Effector memory CD8-positive, alpha-beta T cell (primary cell): ENCODE data around the gene TMEM132E.
"Not testable (repeated sequence)": the region's sequence is repeated elsewhere in the genome, so short reads cannot be mapped to it uniquely, and the experiment has no call there.

ENCODE experiments used
- ATAC-seq: fragments of 150-1000 bp; cut with Tn5 transposase; replicated peaks from 2 replicates; pipeline ENCODE4 v1.10.0; 2021; ENCODE audit warnings: mild to moderate bottlenecking, moderate library complexity
- DNase-seq, 3 experiments: peaks; one replicate each; pipeline ENCODE4 v3.0.0; 2021
- H3K27ac Mint-ChIP-seq, 2 donors: one replicate each; pipeline ENCODE4 v1.8.0; 2022; ENCODE audit warnings: mild to moderate bottlenecking in 2 of 2, mixed read lengths in 2 of 2, moderate library complexity in 2 of 2
- H3K27me3 Mint-ChIP-seq, 2 donors: one replicate each; pipeline ENCODE4 v1.8.0; 2022; ENCODE audit warnings: mixed read lengths in 2 of 2
- H3K36me3 Mint-ChIP-seq: one replicate; pipeline ENCODE4 v1.8.0; 2022; ENCODE audit warnings: mild to moderate bottlenecking, moderate library complexity, mixed read lengths; ENCODE audit not compliant: insufficient read depth
- H3K4me1 Mint-ChIP-seq, 2 donors: one replicate each; pipeline ENCODE4 v1.8.0; 2022; ENCODE audit warnings: low read depth in 2 of 2, mixed read lengths in 2 of 2
- H3K4me3 Mint-ChIP-seq, 2 donors: one replicate each; pipeline ENCODE4 v1.8.0; 2022; ENCODE audit warnings: mild to moderate bottlenecking in 2 of 2, mixed read lengths in 2 of 2, moderate library complexity in 2 of 2
- H3K9me3 Mint-ChIP-seq, 2 donors: one replicate each; pipeline ENCODE4 v1.8.0; 2022; ENCODE audit warnings: mixed read lengths in 2 of 2
- total RNA-seq, 9 experiments: gene quantifications; one replicate each; lab custom pipeline; 2026; lab: John Stamatoyannopoulos, UW

TMEM132E gene
- total RNA-seq: 0 to 1.7 (median 0.12) reads per million in 9 experiments

- peaks cover 12% of the 10 kb centered on the region in 2 donors for H3K4me1 Mint-ChIP-seq
- H3K36me3 Mint-ChIP-seq: no peaks in the 10 kb centered on the region
- no peaks in the 10 kb centered on the region for H3K9me3 Mint-ChIP-seq
- DNase-seq: no peak
- no peak for ATAC-seq
- H3K27ac Mint-ChIP-seq: no peak within 1 kb of the TSS
- H3K4me3 Mint-ChIP-seq: peak within 1 kb of the TSS; percentile 83 to 84
- H3K27me3 Mint-ChIP-seq: peaks cover 73 to 97% of the 10 kb centered on the region in 2 donors
Observed at GRCh38 chr17:34579017-34579946, at the start of gene TMEM132E. Gene TMEM132E (plus strand): TSS chr17:34579582. CDS start chr17:34581077, 1,495 bp downstream.

GRCh38 chr17:34530918-34531317, 48.5 kb upstream of the TMEM132E start:
- no peak overlapping the region for H3K4me3 Mint-ChIP-seq
- peaks cover 62 to 89% of the 10 kb centered on the region in 2 donors for H3K27me3 Mint-ChIP-seq
- H3K36me3 Mint-ChIP-seq: no peaks in the 10 kb centered on the region
- no peaks in the 10 kb centered on the region for H3K9me3 Mint-ChIP-seq
- DNase-seq (no peak), ATAC-seq (no peak)
- H3K27ac Mint-ChIP-seq: peak overlapping the region in 1 of 2 donors; percentile 3
- H3K4me1 Mint-ChIP-seq: no peaks in the 10 kb centered on the region

GRCh38 chr17:34532281-34533065, 46.9 kb upstream of the TMEM132E start:
- Mint-ChIP-seq H3K9me3 (no peaks in the 10 kb centered on the region), H3K27me3 (peaks cover 77 to 100% of the 10 kb centered on the region in 2 donors), H3K4me3 (no peak overlapping the region), H3K36me3 (no peaks in the 10 kb centered on the region), H3K27ac (no peak overlapping the region), H3K4me1 (no peaks in the 10 kb centered on the region)
- DNase-seq (no peak), ATAC-seq (no peak)

- Mint-ChIP-seq H3K36me3 (no peaks in the 10 kb centered on the region), H3K9me3 (no peaks in the 10 kb centered on the region), H3K4me3 (no peak overlapping the region), H3K27me3 (peaks cover 68 to 87% of the 10 kb centered on the region in 2 donors), H3K4me1 (no peaks in the 10 kb centered on the region), H3K27ac (no peak overlapping the region)
- DNase-seq (no peak), ATAC-seq (no peak)
Observed at GRCh38 chr17:34533806-34534527, 45.4 kb upstream of the TMEM132E start.

GRCh38 chr17:34537445-34537844, 41.9 kb upstream of the TMEM132E start:
- no peaks in the 10 kb centered on the region for H3K4me1 Mint-ChIP-seq
- H3K4me3 Mint-ChIP-seq: no peak overlapping the region
- peaks cover 65 to 85% of the 10 kb centered on the region in 2 donors for H3K27me3 Mint-ChIP-seq
- no peak for DNase-seq
- no peaks in the 10 kb centered on the region for H3K9me3 Mint-ChIP-seq
- H3K36me3 Mint-ChIP-seq: peaks cover 6% of the 10 kb centered on the region
- no peak overlapping the region for H3K27ac Mint-ChIP-seq
- no peak for ATAC-seq

GRCh38 chr17:34538582-34538981, 40.8 kb upstream of the TMEM132E start:
- H3K27ac Mint-ChIP-seq, H3K36me3 Mint-ChIP-seq, ATAC-seq, H3K9me3 Mint-ChIP-seq, H3K4me1 Mint-ChIP-seq, H3K4me3 Mint-ChIP-seq, DNase-seq: not testable (repeated sequence)
- peaks cover 60 to 79% of the 10 kb centered on the region in 2 donors for H3K27me3 Mint-ChIP-seq

GRCh38 chr17:34539881-34540280, 39.5 kb upstream of the TMEM132E start:
- no peaks in the 10 kb centered on the region for H3K4me1 Mint-ChIP-seq
- peaks cover 6% of the 10 kb centered on the region for H3K36me3 Mint-ChIP-seq
- peaks cover 64 to 79% of the 10 kb centered on the region in 2 donors for H3K27me3 Mint-ChIP-seq
- ATAC-seq: no peak
- no peak overlapping the region for H3K4me3 Mint-ChIP-seq
- no peak for DNase-seq
- H3K27ac Mint-ChIP-seq: no peak overlapping the region
- H3K9me3 Mint-ChIP-seq: no peaks in the 10 kb centered on the region

GRCh38 chr17:34542700-34543336, 36.6 kb upstream of the TMEM132E start:
- Mint-ChIP-seq H3K27me3 (peaks cover 39 to 69% of the 10 kb centered on the region in 2 donors), H3K9me3 (no peaks in the 10 kb centered on the region), H3K4me1 (no peaks in the 10 kb centered on the region), H3K36me3 (peaks cover 6% of the 10 kb centered on the region), H3K4me3 (no peak overlapping the region), H3K27ac (no peak overlapping the region)
- DNase-seq (peak; percentile 51 to 54 (median 53)), ATAC-seq (no peak)

- no peaks in the 10 kb centered on the region for H3K36me3 Mint-ChIP-seq
- no peak overlapping the region for H3K27ac Mint-ChIP-seq
- H3K4me3 Mint-ChIP-seq: no peak overlapping the region
Observed at GRCh38 chr17:34547453-34548063, 31.8 kb upstream of the TMEM132E start.

GRCh38 chr17:34549966-34550365, 29.4 kb upstream of the TMEM132E start:
- DNase-seq (no peak), ATAC-seq (no peak)
- Mint-ChIP-seq H3K27me3 (peaks cover 50 to 74% of the 10 kb centered on the region in 2 donors), H3K9me3 (no peaks in the 10 kb centered on the region), H3K36me3 (no peaks in the 10 kb centered on the region), H3K27ac (no peak overlapping the region), H3K4me1 (no peaks in the 10 kb centered on the region), H3K4me3 (no peak overlapping the region)

More at GRCh38 chr17:34547453-34548063, 31.8 kb upstream of the TMEM132E start:
- ATAC-seq (no peak), DNase-seq (no peak)
- no peaks in the 10 kb centered on the region for H3K4me1 Mint-ChIP-seq
- H3K27me3 Mint-ChIP-seq: peaks cover 43 to 79% of the 10 kb centered on the region in 2 donors
- H3K9me3 Mint-ChIP-seq: no peaks in the 10 kb centered on the region

GRCh38 chr17:34553907-34554306, 25.5 kb upstream of the TMEM132E start:
- H3K4me3 Mint-ChIP-seq: no peak overlapping the region
- H3K36me3 Mint-ChIP-seq: no peaks in the 10 kb centered on the region
- DNase-seq: no peak
- H3K27me3 Mint-ChIP-seq: peaks cover 48 to 51% of the 10 kb centered on the region in 2 donors
- ATAC-seq: no peak
- H3K27ac Mint-ChIP-seq: no peak overlapping the region
- no peaks in the 10 kb centered on the region for H3K9me3 Mint-ChIP-seq
- no peaks in the 10 kb centered on the region for H3K4me1 Mint-ChIP-seq

GRCh38 chr17:34556384-34556783, 23.0 kb upstream of the TMEM132E start:
- no peaks in the 10 kb centered on the region for H3K9me3 Mint-ChIP-seq
- no peaks in the 10 kb centered on the region for H3K36me3 Mint-ChIP-seq
- no peaks in the 10 kb centered on the region for H3K4me1 Mint-ChIP-seq
- ATAC-seq (no peak), DNase-seq (no peak)
- H3K27me3 Mint-ChIP-seq: peaks cover 24 to 26% of the 10 kb centered on the region in 2 donors
- no peak overlapping the region for H3K27ac Mint-ChIP-seq
- no peak overlapping the region for H3K4me3 Mint-ChIP-seq
